CD4-positive, alpha-beta T cell treated with Interleukin-17A for 1 hour (primary cell): ENCODE results near the gene HTRA3.

ENCODE experiments used
- DNase-seq: peaks from one replicate; pipeline ENCODE4 v3.0.0-alpha.2; 2020

HTRA3 gene

DNA sequence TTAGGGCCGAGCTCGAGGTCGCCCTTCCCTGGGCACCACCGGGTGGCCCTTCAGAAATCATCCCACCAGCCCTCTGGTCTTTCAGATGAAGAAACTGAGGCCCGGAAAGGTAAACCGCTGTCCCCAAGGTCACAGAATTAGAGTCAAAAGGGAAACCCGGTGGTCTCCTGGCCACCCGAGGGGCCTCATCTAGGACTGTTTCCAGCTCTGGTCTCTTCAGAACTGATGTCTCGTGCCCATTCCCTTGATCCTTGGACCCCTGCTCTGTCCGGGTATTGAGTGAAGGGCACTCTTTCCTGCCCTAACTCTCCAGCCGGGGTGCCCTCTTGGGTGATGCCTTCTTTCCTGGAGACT, 841 bp downstream of the HTRA3 start:
- DNase-seq = no peak

DNA sequence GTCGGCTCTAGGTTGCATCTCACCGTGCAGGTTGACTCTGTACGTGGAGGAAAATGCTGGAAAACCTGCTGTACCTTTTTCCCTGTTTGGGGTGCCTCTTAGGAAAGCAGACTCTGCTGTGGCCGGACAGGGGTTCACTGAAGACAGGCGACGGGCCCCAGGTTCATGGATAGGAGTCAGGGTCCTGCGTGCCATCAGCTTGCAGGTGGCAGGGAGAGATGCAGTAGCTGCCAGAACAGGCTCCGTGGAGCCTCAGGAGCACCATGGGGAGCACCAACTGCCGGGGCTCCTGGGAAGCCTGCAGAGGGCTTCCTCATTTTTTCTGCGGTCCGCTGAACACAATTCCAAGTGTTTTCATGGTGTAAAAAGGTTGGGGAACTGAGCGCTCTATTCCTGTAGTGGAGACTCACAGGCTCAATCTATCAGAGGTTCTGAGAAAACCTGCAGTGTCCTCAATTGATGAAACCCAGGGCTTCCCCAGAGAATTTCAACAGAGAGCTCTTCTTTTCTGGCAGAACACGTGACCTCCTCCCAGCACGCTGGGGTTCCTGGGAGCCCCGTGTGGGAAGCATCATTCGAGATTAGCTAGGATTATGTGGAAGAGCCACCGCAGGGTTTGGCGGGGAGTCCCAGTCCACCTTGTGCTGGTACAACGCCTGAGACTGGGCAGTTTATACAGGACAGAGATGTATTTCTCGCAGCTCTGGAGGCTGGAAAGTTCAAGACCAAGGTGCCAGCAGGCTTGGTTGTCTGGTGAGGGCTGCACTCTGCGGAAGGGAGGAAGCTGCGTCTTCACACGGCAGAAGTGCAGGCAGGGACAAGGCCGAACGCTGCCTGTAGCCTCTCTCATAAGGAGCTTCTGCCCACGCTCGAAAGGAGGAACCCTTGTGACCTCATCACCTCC, 1.6 kb downstream of the HTRA3 start:
- no peak for DNase-seq

DNA sequence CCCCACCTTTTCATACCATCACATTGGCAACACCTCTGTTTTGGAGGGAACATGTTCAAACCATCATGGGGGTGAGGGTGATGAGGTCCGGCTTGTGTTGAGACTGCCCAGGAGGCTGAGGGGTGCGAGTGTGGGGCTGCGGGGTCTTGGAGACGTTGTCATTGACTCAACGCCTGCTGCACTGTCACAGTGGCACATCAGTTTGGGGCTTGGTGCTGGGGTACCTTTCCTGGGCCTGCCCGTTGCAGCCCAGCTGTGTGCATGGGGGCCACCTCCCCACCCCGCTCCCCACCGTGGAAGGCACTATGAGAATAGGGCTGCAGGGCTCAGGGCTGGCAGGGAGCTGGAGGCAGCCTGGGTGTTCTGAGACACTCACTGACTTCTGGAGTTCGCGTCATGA, 2.3 kb downstream of the HTRA3 start:
- DNase-seq = no peak

DNA sequence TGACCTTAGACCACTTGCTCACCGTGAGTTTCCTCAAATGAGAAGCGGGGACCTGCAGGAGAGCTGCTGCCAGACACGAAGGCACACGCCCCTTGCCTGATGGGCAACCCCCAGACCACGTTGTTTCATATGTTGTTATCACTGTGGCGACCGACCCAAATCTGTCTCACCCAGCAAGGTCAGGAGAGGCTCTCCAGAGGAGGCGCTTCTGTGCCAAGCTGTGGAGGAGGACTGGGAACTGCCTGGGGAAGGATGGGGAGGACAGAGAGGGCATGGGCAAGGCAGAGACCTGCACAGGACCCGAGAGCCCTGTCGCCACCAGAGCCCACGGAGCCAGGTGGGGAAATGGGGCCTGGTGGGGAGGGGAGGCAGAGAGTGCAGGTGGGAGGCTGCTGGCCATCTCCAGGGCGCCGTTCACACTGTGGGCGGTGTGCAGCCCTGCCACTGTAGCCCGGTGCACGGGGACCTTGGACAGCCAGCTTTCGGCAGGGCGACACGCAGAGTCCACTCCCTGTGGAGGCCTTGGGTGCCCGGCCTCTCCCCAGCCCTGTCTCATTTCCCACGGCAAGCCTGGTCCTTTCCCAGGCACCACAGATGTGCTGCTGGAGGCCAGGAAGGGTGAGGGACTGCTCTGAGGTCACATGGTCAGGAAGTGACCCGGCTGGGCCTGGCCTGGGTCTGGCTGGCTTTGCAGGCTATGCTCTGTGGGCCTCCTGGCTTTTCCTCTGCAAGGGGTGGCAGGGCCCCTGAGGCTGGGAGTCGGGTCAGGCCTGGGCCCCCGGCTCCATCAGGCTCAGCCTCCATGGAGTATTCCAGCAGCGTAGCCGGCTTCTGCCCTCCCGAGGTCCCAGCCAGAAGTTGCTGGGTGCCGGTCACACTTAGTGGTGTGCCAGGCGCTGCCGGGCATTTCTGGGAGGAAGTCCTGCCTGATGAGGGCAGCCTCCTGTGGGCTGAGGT, 3.2 kb downstream of the HTRA3 start:
- no peak for DNase-seq

DNA sequence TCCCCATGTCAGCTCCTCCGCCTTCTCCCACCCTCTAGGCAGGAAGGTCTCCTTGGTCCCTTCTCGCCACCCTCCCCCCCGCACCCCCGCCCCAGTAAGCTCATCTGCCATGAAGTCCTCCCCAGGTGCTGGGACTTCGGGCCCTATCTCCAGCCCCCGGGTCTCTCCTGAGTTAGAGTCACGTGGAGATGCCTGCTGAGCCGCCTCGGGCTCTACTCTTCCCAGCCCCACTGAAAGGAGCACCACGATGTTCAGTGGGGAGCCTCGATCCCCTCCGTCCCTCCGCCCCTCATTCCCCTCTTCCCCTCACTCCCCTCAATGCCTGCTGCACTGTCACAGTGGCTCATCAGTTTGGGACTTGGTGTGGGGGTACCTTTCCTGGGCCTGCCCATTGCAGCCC, 3.9 kb downstream of the HTRA3 start:
- DNase-seq = no peak

DNA sequence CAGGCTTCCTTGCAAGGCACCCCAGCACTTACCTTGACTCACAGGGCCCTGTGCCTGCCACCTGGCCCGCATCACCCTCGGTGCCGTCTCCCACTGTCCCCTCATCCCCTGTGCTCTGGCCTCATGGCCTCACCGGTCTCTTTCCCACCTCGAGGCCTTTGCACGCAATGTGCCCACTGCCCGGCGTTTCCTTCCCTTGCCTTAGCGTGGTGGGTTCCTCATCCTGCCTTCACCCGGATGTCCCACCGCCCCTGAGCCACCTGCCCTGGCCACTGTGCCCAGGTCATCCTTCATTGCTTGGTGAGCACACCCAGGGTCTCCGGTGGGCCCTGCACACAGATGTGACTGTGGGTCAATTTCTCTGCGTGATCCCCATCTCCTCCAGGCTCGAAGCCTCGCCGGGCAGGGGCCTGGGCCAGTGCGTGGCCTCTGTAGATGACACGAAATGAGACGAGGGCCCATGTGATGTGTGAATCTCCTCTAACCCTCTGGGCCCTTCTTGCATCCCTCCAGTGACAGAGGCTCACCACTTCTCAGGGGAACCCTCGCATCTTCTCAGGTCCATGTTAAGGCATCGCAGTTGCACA, 4.6 kb downstream of the HTRA3 start:
- DNase-seq = no peak

DNA sequence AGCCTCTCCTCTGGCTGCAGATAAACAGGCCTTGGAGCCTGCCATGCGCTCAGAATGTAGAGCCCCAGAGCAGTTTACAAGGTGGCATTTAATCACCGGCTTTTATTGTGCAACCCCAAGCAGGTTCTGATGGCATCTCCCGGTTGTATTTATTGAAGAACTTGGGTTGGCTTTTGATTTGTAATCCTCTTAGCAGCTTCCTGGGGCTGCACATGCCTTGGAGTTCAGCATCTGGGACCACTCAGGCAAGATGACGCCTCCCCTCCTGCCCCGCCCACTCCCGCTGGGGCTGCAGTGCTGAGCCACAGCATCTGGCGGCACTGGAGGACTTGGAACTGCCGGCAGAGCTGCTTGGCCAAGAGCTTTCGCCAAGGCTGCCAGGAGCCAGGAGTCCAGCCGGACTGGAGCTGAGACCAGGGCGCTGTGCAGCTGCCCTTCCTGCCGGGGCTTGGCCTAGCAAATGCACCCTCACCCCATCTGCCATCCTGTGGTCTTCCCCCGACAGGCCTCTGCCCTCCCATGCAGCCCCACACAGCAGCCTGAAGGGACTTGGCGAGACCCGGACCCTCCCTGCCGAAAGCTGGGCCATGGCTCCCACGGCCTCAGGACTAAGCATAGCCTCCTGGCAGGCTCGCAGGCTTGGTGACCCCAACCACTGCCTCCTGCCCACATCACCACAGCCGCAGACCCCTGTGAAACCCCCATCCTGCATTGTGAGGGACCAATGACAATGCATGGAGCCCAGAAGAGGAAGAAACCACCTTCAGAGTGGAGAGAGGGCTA, 5.4 kb downstream of the HTRA3 start:
- no peak for DNase-seq

DNA sequence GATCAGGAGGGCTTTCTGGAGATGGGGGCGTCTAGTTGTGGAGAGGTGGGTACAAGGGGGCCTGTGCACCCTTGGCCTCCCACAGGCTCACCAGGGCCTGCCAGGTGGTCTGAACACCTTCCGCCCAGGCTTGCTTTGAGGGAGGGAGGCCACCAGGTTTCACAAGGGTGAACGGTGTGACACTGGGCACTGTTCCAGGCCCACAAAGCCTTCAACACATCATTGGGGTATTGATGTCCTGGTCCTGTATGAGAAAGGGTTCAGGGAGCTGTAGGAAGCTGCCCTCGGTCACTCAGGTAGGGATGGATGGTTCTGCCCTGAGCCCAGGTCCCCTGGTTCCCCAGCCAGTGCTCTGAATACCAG, 6.0 kb downstream of the HTRA3 start:
- DNase-seq = no peak

DNA sequence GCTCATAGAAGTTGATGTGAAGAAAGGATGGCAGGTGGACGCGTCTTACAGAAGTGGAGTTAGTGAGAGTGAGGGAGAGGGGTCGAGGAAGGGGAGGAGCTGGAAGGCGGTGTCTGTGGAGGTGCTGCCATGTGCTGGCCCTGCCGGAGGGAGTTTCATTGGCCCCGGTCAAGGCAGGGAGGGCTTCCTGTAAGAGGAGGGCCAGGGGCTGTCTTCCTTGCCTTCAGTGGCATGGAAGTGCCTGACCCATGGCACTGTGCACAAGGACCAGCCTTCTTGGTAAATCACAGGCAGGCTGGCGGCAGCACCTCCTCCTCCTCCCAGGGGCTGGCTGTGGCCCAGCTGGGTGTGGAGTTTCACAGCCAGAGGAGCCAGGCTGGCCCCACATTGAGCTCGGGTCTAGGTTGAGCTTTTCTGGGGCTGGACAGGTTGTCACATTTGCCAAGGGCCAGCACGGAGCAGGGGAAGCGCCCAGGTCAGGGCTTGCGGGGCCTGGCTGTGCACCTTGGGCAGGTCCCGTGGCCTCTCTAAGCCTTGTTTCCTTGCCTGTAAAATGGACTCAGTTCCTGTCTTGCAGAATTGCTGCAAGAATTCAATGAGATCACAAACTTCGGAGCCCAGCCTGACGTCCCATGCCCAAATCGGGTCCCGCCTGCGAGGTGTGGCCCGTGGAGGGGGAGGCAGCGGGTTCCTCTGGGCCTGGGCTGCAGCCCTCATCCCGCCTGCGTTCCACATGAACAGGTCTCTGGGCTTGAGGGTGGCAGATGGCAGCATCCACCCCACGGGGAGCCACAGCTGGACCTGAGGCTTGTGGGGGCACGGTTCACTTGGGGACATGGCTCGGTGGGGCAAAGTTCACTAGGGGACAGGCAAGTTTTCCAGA, 7.0 kb downstream of the HTRA3 start:
- no peak for DNase-seq

DNA sequence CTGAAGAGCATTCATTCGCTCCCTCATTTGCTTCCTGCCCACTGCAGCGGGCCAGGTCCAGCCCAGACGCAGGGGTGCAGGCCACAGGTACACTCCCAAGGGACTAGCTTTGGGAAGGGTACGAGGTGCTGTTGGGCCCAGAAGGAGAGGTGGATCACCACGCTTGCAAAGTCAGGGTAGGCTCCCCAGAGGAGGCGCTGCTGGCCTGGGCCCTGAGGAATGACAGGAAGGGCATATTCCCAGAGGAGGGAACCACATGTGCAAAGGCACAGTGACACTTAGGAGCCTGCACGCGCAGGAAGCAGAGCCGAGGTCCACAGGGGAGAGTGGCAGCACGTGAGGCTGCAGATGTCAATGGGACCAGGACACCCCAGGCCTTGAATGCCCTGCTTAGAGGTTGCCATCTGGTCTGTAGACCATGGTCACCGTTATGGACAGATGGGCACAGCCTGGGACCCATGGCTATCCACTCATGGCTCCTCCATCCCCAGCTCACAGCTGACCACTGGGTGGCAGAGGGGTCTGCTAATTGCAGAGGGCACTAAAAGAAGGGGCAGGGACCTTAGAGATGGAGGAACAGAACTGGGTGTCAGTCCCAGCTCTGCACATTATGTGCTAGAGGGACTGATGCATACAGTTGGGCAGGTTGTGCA, 7.9 kb downstream of the HTRA3 start:
- DNase-seq = no peak

DNA sequence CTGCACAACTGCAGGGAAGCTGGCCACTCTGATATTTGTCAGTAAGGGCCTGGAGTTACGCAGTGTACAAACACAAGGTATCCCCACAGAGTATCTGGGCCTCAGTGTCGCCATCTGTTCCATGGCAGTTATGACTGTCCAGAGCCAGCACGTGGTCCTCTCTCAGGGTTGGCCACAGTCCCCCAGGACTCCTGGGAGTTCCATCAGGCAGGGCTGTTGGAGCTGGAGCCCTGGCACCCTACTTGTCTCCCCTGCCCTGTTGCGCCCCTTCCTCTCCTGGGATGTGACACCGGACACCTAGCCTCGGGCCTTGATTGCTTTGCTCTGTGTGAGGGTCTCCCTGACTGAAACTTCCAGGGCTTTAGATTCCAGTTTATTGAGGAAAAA, 8.4 kb downstream of the HTRA3 start:
- DNase-seq = no peak

DNA sequence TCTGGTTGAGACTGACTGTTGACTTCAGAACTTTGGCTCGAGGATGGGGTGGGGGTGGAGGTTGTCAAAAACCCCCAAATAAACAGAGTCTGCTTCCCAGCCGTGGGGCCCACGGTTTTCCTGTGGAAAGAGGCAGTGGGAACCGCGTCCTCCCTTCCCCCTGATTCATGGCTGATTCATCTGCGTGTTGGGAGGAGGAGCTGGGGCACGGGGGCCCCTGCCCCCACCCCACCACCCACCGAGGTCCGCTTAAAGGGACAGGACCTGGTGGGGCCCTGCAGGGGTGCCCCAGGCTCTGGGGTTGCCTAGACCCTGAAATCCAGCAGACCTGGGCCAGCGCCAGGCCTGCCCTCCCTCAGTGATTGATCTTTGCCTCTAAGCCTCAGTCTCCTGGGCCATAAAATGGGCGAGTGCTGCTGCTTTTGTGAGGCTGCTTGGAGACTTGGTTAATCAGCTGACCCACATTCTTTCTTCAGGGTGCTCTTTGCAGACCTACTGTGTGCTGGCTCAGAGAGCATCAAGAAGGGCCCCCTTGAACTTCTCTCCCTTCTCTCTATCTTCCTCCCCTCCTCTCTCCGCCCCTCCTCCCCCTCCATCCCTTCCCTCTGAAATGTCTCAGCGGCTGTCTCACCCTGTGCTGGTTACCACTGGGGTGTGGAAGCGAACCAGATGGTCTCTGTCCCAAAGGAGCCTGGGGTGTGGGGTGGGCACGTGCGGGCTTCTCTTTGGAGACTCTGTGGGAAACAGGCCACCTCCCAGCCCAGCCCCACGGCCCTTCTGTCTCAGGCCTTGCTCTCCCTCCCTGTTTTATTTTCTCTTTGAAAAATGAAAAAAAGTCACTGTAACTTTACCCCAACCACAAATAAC, 9.1 kb downstream of the HTRA3 start:
- no peak for DNase-seq

DNA sequence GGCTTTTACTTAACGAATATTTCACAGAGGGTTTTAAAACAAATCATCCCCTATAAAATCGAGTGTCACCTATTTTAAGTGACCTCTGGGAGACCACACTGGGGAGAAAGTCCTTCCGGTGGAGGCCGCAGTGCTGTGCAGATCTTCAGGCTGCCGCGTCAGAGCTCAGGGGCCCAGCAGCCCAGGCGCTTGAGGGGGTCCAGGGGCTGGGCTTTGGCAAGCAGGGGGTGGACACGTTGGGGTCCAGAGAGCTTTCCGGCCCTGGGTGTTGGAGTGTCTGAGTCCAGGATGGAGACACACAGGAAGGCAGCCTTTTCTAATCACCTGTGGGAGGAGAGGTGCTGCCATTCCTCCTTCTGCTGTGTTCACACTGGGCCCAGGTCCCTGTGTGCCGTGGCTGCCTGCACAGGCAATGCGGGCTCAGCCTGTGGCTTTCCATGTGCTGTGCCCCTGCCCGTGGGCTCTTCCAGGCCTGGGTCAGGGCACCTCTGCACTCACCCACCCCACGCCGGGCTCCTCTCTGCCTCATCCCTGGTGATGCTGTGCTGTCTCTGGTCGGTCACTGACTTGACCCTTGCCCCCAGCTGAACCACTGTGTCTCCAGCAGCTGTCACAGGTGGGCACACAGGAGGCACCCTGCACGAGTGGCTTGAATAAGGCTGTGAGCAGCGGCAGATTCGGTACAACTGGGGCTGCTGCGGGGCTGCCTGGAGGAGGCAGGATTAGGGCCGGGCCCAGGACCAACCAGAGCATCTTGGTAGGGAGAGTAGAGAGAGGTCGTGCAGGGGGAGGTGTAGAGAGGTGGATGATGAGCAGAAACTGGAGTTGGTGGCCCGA, 10.0 kb downstream of the HTRA3 start:
- no peak for DNase-seq

DNA sequence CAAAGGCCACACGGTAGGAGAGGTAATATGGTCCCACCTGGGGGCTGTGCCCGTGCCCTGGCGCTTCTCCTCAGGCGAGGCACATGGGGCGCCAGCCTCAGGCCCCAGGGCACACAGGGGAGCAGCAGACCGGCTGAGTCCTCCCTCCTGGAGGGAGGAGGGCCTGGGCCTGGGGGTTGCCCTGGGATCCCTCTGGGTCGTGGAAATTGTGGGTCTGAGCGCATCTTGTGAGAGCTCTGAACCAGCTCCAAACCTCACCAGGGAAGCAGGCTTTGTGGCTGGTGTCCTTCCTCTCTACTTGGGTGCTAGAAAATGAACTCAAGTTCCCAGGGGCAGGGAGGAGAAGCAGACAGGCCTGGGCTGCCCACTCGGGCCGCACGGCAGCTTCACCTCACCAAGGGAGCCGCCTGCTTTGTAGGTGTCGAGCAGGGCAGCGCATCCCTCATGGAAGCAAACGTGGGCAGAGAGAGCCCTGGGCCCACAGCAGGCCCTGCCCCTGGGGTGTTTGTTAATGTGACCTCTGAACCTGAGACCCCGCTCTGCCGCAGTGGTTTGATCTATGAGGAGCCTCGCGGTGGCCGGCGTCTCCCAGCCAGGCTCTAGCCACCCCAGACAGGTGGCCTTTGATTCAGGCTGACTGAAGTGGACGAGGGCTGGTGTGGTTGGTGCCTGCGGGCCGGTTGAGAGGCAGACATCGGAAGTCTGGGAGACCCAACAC, 10.8 kb downstream of the HTRA3 start:
- no peak for DNase-seq

DNA sequence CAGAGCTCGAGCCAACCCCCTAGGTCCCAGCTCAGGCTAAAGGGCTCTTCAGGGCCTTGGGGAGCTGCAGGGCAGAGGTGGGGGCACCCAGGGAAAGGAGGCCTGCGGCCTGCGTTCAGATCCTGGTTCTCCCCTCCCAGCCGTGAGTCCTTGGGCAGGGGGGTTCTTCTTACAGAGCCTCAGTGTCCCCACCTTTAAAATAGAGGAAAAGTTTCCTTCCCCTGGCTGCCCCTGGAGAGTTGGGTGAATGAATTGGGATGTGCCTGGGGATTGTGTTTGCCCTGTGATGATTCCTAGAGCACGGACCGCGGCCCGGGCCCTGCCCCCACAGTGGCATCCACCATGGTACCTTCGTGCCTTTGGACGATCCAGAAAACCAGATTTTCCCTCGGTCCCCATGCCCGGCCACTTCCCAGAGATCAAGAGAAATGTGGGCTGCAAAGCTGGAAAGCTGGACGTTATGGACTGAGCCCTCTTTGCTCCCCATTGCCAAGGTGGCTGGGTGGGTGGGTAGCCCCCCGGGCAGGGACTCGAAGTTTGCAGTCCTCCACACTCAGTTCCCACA, 11.4 kb downstream of the HTRA3 start:
- DNase-seq = no peak

DNA sequence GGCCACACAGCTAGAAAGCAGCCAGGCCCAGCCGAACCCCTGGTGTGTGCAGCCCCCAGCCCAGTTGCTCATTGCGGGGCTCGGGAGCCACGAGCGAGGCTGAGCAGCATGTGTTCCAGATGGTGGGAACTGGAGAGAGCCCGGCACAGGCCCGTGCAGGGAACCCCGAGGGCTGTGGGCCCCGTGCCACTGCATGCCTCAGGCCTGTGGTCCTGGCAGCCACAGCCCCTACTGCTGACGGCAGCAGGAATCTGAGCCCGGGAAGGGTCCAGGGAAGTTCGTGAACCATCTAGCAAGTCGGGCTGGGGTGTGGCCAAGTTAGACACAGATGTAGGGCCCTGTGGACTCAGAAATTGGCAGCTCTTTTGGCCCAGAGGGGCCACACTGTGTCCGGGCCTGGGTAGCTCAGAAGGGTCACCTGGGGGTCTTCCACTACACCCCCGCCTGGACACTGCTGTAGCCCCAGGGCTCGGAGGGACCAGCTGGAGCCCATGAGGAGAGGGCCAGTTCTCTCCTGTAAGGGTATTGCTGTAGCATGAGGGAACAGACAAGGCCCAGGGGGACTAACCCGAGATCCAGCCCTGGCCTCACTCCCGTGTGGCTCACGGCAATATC, 12.1 kb downstream of the HTRA3 start:
- DNase-seq = no peak

DNA sequence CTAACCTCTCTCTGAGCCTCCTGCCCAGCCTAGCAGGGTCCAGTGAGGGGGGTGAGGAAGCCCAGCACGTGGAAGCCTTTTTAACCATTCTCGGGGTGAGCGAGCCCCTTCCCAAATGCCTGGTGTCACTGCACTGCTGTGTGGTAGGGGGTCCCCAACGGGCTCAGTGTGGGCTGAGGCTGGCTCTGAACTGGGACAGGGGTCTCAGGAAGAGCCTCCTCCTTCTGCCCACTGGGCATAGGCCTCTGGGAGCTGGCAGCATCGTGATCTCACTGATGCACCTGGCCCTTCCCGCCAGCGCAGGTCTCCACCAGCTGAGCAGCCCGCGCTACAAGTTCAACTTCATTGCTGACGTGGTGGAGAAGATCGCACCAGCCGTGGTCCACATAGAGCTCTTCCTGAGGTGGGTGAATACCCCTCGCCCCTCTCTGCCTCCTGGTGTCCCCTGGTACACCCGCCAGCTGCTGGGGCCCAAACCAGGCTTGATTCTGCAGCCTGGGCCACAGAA, 12.6 kb downstream of the HTRA3 start:
- no peak for DNase-seq

DNA sequence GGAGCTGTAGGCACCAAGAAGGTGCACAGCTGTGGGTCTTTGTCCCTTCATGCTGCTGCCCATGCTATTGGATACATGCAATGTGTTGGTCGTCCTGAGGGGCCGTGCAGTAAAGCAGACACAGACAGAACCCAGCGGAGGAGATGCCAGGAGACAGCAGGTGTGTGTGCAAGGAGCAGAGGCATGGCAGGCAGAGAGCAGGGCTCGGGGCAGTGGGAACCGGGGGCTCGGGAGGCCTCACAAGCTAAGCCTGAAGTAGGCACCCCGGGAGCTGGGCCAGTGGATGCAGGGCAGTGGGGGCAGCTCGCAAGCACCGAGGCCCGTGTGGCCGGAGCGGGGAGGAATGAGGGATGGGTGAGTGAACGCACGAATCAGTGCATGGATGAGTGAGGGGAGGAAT, 13.2 kb downstream of the HTRA3 start:
- no peak for DNase-seq
